AG20443 (cell line): ENCODE measurements around the gene TMEM141.

Experiments
- DNase-seq: peaks from one replicate; pipeline ENCODE4 v3.0.0; 2012; ENCODE audit warnings: low spot score, mixed read lengths

The TMEM141 gene

GRCh38 chr9:136814725-136815421 lies 23.7 kb downstream of the TMEM141 start:
- no peak for DNase-seq

GRCh38 chr9:136815422-136815782 lies 24.3 kb downstream of the TMEM141 start:
- no peak for DNase-seq

- peak; percentile 40 for DNase-seq
Measured at GRCh38 chr9:136820971-136821825, 30.1 kb downstream of the TMEM141 start.

GRCh38 chr9:136821826-136822544 lies 30.8 kb downstream of the TMEM141 start:
- DNase-seq, result no peak

GRCh38 chr9:136823136-136824046 lies 32.2 kb downstream of the TMEM141 start:
- no peak for DNase-seq

GRCh38 chr9:136824496-136825225 lies 33.5 kb downstream of the TMEM141 start:
- DNase-seq, result no peak

GRCh38 chr9:136825295-136826187 lies 34.4 kb downstream of the TMEM141 start:
- DNase-seq, result no peak

GRCh38 chr9:136826188-136826541 lies 35.0 kb downstream of the TMEM141 start:
- DNase-seq, result no peak

GRCh38 chr9:136826703-136827582 lies 35.8 kb downstream of the TMEM141 start:
- no peak for DNase-seq

GRCh38 chr9:136827794-136828473 lies 36.8 kb downstream of the TMEM141 start:
- no peak for DNase-seq

GRCh38 chr9:136828474-136829140 lies 37.5 kb downstream of the TMEM141 start:
- DNase-seq, result no peak

GRCh38 chr9:136829412-136829811 lies 38.3 kb downstream of the TMEM141 start:
- no peak for DNase-seq

GRCh38 chr9:136829981-136830885 lies 39.1 kb downstream of the TMEM141 start:
- no peak for DNase-seq

- DNase-seq, result no peak
Measured at GRCh38 chr9:136831002-136831719, 40.0 kb downstream of the TMEM141 start.

- no peak for DNase-seq
Measured at GRCh38 chr9:136831720-136832104, 40.6 kb downstream of the TMEM141 start.

GRCh38 chr9:136832581-136832980 lies 41.4 kb downstream of the TMEM141 start:
- no peak for DNase-seq
